ENCODE data around the gene DNAI1. TPM values are rescaled to one million over a fixed set of nuclear protein-coding genes. Genes with fewer than 3 reads are reported as not detected.

Gene DNAI1
- total RNA-seq, 1 donor: not detected

DNA sequence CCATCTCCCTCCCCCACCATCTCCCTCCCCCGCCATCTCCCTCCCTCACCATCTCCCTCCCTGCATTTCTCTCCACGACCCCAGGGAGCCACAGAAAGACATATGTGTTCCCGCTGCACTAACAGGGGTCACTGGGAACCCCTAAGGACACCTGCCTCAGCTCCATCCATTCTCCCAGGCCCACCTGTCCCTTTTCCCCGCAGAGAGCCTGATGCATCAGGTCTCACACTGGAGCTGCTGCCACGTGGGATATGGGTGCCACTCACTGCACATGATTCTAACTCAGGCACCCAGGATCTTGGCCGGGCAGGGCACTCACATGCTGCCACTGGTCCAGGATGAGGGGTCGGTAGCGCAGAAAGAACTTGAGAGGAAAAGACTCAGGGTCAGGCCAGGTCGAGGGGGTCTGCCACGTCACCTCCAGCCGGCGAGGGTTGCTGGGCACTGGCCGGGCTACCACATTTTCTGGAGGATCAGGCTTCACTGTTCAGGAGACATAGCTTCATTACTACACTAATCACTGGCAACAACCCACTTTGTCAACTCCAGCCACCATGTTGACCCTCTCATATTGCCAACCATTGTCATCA is 97.4 kb downstream of the DNAI1 start:
- DNase-seq (ENCODE audit: low read depth in 2 of 3, low spot score in 2 of 3): no peak

DNA sequence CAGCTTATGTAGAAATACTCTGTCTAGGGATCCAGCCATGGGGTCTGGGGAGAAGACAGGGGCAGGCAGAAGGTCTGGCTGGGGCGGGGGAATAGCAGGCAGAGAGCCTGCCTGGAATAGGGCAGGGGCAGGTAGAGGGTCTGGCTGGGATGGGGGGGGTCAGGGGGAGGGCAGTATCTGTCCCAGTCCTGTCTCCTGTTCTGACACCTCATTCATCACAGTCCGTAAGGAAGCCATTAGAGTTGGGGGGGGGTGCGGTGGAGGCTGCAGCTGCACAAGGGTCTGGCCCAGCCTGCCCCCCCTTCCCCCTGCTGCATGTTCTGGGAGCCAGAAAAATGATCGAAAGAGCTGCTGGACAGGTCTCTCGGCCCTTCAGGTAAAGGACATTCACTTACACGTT is 98.3 kb downstream of the DNAI1 start:
- DNase-seq (ENCODE audit: low read depth in 2 of 3, low spot score in 2 of 3): no peak

DNA sequence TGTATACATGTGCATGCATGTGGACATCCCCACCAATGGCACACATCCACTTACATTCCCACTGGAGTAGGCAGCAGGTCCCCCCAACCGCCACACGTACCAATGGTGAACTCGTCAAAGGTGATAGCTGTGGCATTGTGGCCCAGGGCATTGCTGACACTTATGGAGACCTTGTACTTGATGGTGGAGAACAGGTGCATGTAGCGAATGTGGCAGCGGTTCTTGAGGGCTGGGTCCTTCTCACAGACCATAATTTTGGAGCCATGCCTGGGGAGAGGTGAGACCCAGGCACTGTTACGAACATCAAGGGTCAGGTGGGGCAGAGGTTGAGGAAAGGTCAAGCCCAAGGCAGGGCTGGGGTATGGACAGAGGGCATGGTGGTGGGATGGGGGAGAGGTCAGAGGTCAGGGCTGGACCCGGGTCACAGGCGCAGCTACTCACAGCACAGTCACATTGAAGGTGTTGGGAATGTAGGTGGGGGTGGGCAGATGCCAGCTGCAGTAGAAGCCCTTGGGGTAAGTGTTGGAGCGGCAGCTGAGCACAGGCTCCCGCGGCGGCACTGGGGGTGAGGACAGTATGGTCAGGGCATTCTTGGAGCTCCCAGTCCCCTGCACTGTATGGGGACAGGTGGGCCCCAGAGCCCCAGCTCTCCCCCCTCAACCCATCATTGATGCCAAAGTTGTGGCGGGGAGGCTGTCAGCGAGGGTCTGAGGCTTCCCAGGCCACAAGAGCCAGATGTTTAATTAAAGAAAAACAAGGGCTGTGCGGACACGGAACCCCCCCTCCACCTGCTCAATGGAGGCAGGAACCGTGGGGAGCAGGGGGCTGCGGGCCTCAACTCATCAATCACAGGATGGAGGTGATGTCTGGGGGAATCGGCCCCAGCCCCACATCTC is 99.1 kb downstream of the DNAI1 start:
- no peak for DNase-seq (ENCODE audit: low read depth in 2 of 3, low spot score in 2 of 3)

GRCh38 chr9:34558364-34558763 is 99.8 kb downstream of the DNAI1 start:
- DNase-seq (ENCODE audit: low read depth in 2 of 3, low spot score in 2 of 3): no peak

GRCh38 chr9:34558919-34559623 is 100.5 kb downstream of the DNAI1 start:
- DNase-seq (ENCODE audit: low read depth in 2 of 3, low spot score in 2 of 3): no peak

GRCh38 chr9:34559624-34560455 is 101.2 kb downstream of the DNAI1 start:
- DNase-seq (ENCODE audit: low read depth in 2 of 3, low spot score in 2 of 3): no peak

DNA sequence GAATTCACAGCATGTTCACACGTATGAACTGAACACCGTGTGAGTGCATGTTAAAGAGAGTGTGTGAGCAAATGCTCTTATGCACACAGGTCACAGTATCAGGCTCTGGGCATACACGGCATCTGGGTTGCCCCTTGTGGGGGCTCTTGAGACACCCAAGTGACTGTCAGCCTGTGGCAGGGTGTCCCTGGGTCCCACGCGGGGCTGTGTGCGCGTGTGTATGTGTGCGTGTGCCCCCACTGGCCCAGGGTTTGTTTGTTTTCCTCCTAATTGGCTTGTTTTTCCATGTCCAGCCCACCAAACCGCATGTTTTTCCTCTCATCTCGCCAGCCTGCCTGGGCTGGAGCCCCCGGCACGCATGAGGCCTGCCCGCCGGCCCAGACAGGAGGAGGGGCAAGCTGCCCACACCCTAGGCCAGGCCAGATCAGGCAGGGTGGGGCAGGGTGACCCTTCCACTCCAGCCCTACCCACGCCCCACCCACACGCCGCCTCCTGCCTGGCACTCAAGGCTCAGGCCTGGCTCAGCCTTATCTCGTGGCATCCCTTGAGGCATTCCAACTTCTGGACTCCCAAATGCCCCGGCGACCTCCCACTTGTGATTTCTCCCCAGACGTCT is 102.1 kb downstream of the DNAI1 start:
- no peak for DNase-seq (ENCODE audit: low read depth in 2 of 3, low spot score in 2 of 3)

DNA sequence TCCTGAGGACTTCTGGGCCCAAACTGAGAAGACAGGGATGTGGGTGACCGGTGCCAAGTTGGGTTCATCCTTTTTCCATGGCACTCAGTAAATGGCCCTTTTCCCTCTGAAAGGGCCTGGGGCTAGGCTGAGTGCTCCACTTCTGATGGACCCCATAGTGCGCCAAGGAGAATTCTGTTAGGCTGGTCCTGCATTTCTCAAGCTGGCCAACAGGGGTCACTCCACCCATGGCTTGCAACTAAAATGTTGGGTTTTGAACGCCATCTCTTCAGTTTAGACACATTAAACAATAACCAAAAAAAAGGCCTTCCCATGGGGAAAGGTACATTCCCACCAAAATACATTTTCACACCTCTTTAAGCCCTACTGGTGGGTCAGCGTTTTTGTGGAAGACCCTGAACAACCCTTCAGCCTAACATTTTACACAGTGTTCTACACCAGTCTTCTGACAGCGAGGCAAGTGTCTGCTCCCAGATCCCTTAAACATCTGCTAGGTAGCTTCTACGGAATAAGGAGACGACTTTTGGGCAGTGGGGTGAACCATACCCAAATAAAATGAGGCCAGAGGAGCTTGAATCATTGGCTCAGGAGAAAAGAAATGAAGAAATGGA is 103.6 kb downstream of the DNAI1 start:
- DNase-seq (ENCODE audit: low read depth in 2 of 3, low spot score in 2 of 3): no peak

DNA sequence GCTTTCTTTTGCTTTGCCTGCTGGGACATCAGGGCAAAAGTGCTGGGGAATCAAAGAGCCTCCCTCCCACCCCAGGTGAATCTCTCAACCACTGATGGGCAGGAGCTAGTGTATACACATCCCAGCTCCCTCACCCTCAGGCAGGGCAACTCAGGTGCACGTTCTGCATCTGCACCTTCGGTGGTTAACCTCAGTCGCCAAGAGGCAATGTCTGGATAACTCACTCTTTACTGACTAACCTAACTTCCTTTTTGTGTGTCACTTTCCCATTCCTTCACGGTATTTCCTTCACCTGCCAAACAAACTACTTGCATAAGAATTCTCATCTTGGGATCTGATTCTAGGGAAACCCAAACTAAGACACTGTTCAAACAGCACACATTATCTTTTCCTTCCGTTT is 104.7 kb downstream of the DNAI1 start:
- DNase-seq (ENCODE audit: low read depth in 2 of 3, low spot score in 2 of 3): no peak

GRCh38 chr9:34564617-34565016 is 106.0 kb downstream of the DNAI1 start:
- no peak for DNase-seq (ENCODE audit: low read depth in 2 of 3, low spot score in 2 of 3)

DNA sequence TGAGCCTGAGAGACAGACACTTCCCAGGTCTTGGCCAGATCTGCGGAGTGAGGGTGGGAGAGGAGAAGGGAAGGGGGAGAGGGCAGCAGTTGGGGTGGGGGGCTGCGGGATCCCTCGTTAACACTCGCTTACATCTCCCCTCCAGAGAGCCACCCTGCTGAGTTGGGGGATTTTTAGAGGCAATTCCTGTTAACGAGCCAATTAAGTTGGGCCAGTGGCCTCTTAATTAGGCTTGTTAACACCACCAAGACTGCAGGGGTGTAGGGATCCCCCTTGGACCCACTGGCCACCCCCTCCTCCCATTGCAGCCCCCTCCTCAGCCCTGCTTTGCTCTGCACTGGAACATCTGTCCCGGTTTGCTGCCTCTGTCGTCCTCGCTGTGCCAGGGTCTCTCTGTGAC is 107.3 kb downstream of the DNAI1 start:
- no peak for DNase-seq (ENCODE audit: low read depth in 2 of 3, low spot score in 2 of 3)

DNA sequence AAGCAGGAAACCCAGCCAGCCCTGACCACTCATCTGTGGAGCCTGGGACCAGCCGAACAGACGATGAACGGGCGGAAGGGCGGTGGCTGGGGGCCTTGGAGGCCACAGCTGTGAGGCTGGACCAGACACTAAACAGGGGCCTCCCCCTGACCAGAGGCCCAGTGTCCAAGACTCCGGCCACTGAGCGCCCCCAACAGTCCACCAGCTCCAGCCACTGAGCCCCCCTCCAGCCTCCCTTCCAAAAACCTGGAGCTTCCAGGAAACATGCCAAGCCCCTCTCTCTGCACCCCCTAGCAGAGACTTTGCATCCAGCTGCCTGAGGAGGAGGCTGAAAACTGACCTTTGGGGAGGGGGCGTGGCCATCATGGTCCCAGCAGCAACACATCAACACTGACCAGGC is 107.7 kb downstream of the DNAI1 start:
- DNase-seq (ENCODE audit: low read depth in 2 of 3, low spot score in 2 of 3): no peak

DNA sequence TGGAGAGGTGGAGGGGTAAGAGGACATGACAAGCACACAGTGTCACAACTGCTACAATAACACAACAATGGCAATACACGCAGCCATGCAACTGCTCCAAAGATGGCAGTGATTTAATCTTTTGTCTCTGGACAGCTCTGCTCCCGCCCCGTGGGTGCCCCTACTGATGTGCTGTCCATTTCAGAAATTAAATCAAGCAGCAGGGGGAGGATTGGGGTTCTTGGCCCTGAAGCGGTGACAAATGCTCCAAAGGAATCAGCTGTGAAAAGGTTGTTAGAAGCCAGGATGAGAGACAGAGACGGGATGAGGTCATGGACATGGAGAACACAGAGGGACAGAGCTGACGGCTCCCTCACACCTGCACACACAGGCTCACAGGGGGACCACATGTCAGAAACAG is 108.4 kb downstream of the DNAI1 start:
- no peak for DNase-seq (ENCODE audit: low read depth in 2 of 3, low spot score in 2 of 3)

GRCh38 chr9:34568133-34568532 is 109.5 kb downstream of the DNAI1 start:
- DNase-seq (ENCODE audit: low read depth in 2 of 3, low spot score in 2 of 3): no peak

- no peak for DNase-seq (ENCODE audit: low read depth in 2 of 3, low spot score in 2 of 3)
These were observed 110.2 kb downstream of the DNAI1 start for GRCh38 chr9:34568774-34569173.

DNA sequence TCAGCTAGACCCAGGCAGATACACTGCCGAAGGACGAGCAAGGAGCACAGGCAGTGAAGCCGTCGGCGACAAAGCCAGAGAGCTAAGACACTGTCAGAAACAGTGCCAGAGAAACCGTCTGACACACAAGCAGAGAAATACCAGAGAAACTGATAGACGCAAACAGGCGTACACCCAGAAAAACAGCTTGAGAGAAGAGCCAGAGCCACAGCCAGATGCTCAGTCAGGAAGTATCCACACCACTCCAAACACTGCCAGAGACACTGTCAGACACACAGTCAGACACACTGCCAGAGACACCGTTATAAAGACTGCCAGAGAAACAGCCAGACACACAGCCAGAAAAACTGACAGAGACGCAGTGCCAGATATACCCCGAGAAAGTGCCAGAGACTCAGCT is 111.8 kb downstream of the DNAI1 start:
- DNase-seq (ENCODE audit: low read depth in 2 of 3, low spot score in 2 of 3): no peak
